ENCODE results near the gene YBX3. TPM values are rescaled to one million over a fixed set of nuclear protein-coding genes. Genes with fewer than 3 reads are reported as not detected.

Gene YBX3
- polyA plus RNA-seq, 4 donors: 61.3 to 183 (median 98.4) TPM

GRCh38 chr12:10673659-10674384 is 49.3 kb downstream of the YBX3 start, which contains the start of gene STYK1:
TSS of gene STYK1 (minus strand) at chr12:10674052. CDS start at chr12:10634618, 39,434 bp downstream.
- DNase-seq (peak; percentile 87), FAIRE-seq (no peak)
- Histone ChIP-seq H3K27ac (ENCODE audit: low read depth in 1 of 3, low read length in 2 of 3) (peak within 1 kb of the TSS; percentile 7 to 95 (median 82)), H3K9me3 (ENCODE audit: control insufficient read depth in 2 of 2, insufficient read depth in 1 of 2, low read depth in 1 of 2, low read length in 1 of 2) (no peaks in the 10 kb centered on the region), H3K4me3 (ENCODE audit: low read depth in 1 of 3, low read length in 3 of 3) (peak within 1 kb of the TSS; percentile 33 to 77 (median 43)), H3K4me1 (ENCODE audit: control insufficient read depth in 3 of 3, insufficient read depth in 2 of 3, low read depth in 1 of 3, low read length in 2 of 3) (no peaks in the 10 kb centered on the region), H3K27me3 (ENCODE audit: control insufficient read depth in 3 of 3, insufficient read depth in 3 of 3, low read length in 3 of 3) (peaks cover 0 to 26% (median under 1%) of the 10 kb centered on the region in 3 donors), H3K36me3 (ENCODE audit: control insufficient read depth in 3 of 3, insufficient read depth in 2 of 3, low read depth in 1 of 3, low read length in 3 of 3) (no peaks in the 10 kb centered on the region)
- WGBS, 3 donors: 0 to 2% (median 1%) methylated on average over 35 of the region's 35 CpGs

GRCh38 chr12:10672231-10672868 is 50.8 kb downstream of the YBX3 start:
- peak in 1 of 2 donors; percentile 81 for DNase-seq
- H3K36me3 ChIP-seq (ENCODE audit: control insufficient read depth in 3 of 3, insufficient read depth in 2 of 3, low read depth in 1 of 3, low read length in 3 of 3): no peaks in the 10 kb centered on the region
- peak overlapping the region in 1 of 3 donors; percentile 77 for H3K4me3 ChIP-seq (ENCODE audit: low read depth in 1 of 3, low read length in 3 of 3)

GRCh38 chr12:10669533-10669932 is 53.6 kb downstream of the YBX3 start:
- no peaks in the 10 kb centered on the region for H3K9me3 ChIP-seq (ENCODE audit: control insufficient read depth in 2 of 2, insufficient read depth in 1 of 2, low read depth in 1 of 2, low read length in 1 of 2)
- H3K4me3 ChIP-seq (ENCODE audit: low read depth in 1 of 3, low read length in 3 of 3): no peak overlapping the region
- H3K27me3 ChIP-seq (ENCODE audit: control insufficient read depth in 3 of 3, insufficient read depth in 3 of 3, low read length in 3 of 3): peaks cover 0 to 16% (median 1%) of the 10 kb centered on the region in 3 donors
- peaks cover 0 to 2% (median 0%) of the 10 kb centered on the region in 3 donors for H3K4me1 ChIP-seq (ENCODE audit: control insufficient read depth in 3 of 3, insufficient read depth in 2 of 3, low read depth in 1 of 3, low read length in 2 of 3)
- 86 to 98% (median 90%) methylated on average over 1 of the region's 1 CpG for WGBS, 3 donors
- no peaks in the 10 kb centered on the region for H3K36me3 ChIP-seq (ENCODE audit: control insufficient read depth in 3 of 3, insufficient read depth in 2 of 3, low read depth in 1 of 3, low read length in 3 of 3)
- no peak overlapping the region for H3K27ac ChIP-seq (ENCODE audit: low read depth in 1 of 3, low read length in 2 of 3)
- DNase-seq (no peak), FAIRE-seq (no peak)

More at GRCh38 chr12:10672231-10672868, 50.8 kb downstream of the YBX3 start:
- Histone ChIP-seq H3K27ac (ENCODE audit: low read depth in 1 of 3, low read length in 2 of 3) (peak overlapping the region in 1 of 3 donors; percentile 51), H3K4me1 (ENCODE audit: control insufficient read depth in 3 of 3, insufficient read depth in 2 of 3, low read depth in 1 of 3, low read length in 2 of 3) (peaks cover 0 to 2% (median 0%) of the 10 kb centered on the region in 3 donors), H3K9me3 (ENCODE audit: control insufficient read depth in 2 of 2, insufficient read depth in 1 of 2, low read depth in 1 of 2, low read length in 1 of 2) (no peaks in the 10 kb centered on the region), H3K27me3 (ENCODE audit: control insufficient read depth in 3 of 3, insufficient read depth in 3 of 3, low read length in 3 of 3) (peaks cover 0 to 20% (median 1%) of the 10 kb centered on the region in 3 donors)
- FAIRE-seq: no peak
- WGBS, 3 donors: 32 to 68% (median 35%) methylated on average over 15 of the region's 15 CpGs

DNA sequence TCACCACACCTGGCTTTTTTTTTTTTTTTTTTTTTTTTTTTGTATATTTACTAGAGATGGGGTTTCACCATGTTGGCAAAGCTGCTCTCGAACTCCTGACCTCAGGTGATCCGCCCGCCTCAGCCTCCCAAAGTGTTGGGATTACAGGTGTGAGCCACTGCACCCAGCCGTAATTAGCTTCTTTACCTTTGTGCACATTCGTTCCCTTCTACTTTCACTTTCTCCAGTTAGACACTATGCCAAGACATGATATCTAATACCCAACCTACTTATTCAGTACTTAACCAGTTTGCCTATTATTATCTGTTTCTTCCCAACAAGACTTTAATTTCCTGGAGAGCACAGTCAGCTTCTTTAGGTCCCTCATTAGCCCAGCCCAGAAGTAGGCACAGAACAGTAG is 54.6 kb downstream of the YBX3 start:
- peak overlapping the region in 1 of 3 donors; percentile 27 for H3K27ac ChIP-seq (ENCODE audit: low read depth in 1 of 3, low read length in 2 of 3)

GRCh38 chr12:10667581-10667980 is 55.5 kb downstream of the YBX3 start:
- Histone ChIP-seq H3K4me3 (ENCODE audit: low read depth in 1 of 3, low read length in 3 of 3) (no peak overlapping the region), H3K4me1 (ENCODE audit: control insufficient read depth in 3 of 3, insufficient read depth in 2 of 3, low read depth in 1 of 3, low read length in 2 of 3) (peaks cover 0 to 2% (median 0%) of the 10 kb centered on the region in 3 donors), H3K36me3 (ENCODE audit: control insufficient read depth in 3 of 3, insufficient read depth in 2 of 3, low read depth in 1 of 3, low read length in 3 of 3) (no peaks in the 10 kb centered on the region), H3K27me3 (ENCODE audit: control insufficient read depth in 3 of 3, insufficient read depth in 3 of 3, low read length in 3 of 3) (peaks cover 0 to 6% (median 1%) of the 10 kb centered on the region in 3 donors), H3K27ac (ENCODE audit: low read depth in 1 of 3, low read length in 2 of 3) (no peak overlapping the region), H3K9me3 (ENCODE audit: control insufficient read depth in 2 of 2, insufficient read depth in 1 of 2, low read depth in 1 of 2, low read length in 1 of 2) (no peaks in the 10 kb centered on the region)
- 67 to 80% (median 70%) methylated on average over 1 of the region's 1 CpG for WGBS, 3 donors
- no peak for DNase-seq
- FAIRE-seq: no peak

More for the DNA sequence above, 54.6 kb downstream of the YBX3 start:
- Histone ChIP-seq H3K36me3 (ENCODE audit: control insufficient read depth in 3 of 3, insufficient read depth in 2 of 3, low read depth in 1 of 3, low read length in 3 of 3) (no peaks in the 10 kb centered on the region), H3K27me3 (ENCODE audit: control insufficient read depth in 3 of 3, insufficient read depth in 3 of 3, low read length in 3 of 3) (peaks cover 0 to 8% (median 1%) of the 10 kb centered on the region in 3 donors), H3K9me3 (ENCODE audit: control insufficient read depth in 2 of 2, insufficient read depth in 1 of 2, low read depth in 1 of 2, low read length in 1 of 2) (no peaks in the 10 kb centered on the region), H3K4me3 (ENCODE audit: low read depth in 1 of 3, low read length in 3 of 3) (no peak overlapping the region), H3K4me1 (ENCODE audit: control insufficient read depth in 3 of 3, insufficient read depth in 2 of 3, low read depth in 1 of 3, low read length in 2 of 3) (peaks cover 0 to 2% (median 0%) of the 10 kb centered on the region in 3 donors)
- FAIRE-seq: no peak
- 6 to 44% (median 26%) methylated on average over 5 of the region's 5 CpGs for WGBS, 3 donors
- peak in 1 of 2 donors; percentile 70 for DNase-seq

- WGBS, 3 donors: 16 to 54% (median 39%) methylated on average over 2 of the region's 2 CpGs
- peak in 1 of 2 donors; percentile 42 for DNase-seq
- H3K36me3 ChIP-seq (ENCODE audit: control insufficient read depth in 3 of 3, insufficient read depth in 2 of 3, low read depth in 1 of 3, low read length in 3 of 3): no peaks in the 10 kb centered on the region
- peaks cover 0 to 1% (median 0%) of the 10 kb centered on the region in 3 donors for H3K27me3 ChIP-seq (ENCODE audit: control insufficient read depth in 3 of 3, insufficient read depth in 3 of 3, low read length in 3 of 3)
- no peaks in the 10 kb centered on the region for H3K9me3 ChIP-seq (ENCODE audit: control insufficient read depth in 2 of 2, insufficient read depth in 1 of 2, low read depth in 1 of 2, low read length in 1 of 2)
- H3K27ac ChIP-seq (ENCODE audit: low read depth in 1 of 3, low read length in 2 of 3): no peak overlapping the region
- H3K4me3 ChIP-seq (ENCODE audit: low read depth in 1 of 3, low read length in 3 of 3): no peak overlapping the region
- peaks cover 0 to 2% (median 0%) of the 10 kb centered on the region in 3 donors for H3K4me1 ChIP-seq (ENCODE audit: control insufficient read depth in 3 of 3, insufficient read depth in 2 of 3, low read depth in 1 of 3, low read length in 2 of 3)
- no peak for FAIRE-seq
These were observed 58.6 kb downstream of the YBX3 start for GRCh38 chr12:10664499-10664898.

GRCh38 chr12:10663869-10664268 is 59.3 kb downstream of the YBX3 start:
- H3K9me3 ChIP-seq (ENCODE audit: control insufficient read depth in 2 of 2, insufficient read depth in 1 of 2, low read depth in 1 of 2, low read length in 1 of 2): no peaks in the 10 kb centered on the region
- H3K4me3 ChIP-seq (ENCODE audit: low read depth in 1 of 3, low read length in 3 of 3): no peak overlapping the region
- WGBS, 3 donors: 88 to 97% (median 93%) methylated on average over 3 of the region's 3 CpGs
- no peak for DNase-seq
- H3K4me1 ChIP-seq (ENCODE audit: control insufficient read depth in 3 of 3, insufficient read depth in 2 of 3, low read depth in 1 of 3, low read length in 2 of 3): peaks cover 0 to 2% (median 0%) of the 10 kb centered on the region in 3 donors
- FAIRE-seq: no peak
- H3K27ac ChIP-seq (ENCODE audit: low read depth in 1 of 3, low read length in 2 of 3): no peak overlapping the region
- H3K27me3 ChIP-seq (ENCODE audit: control insufficient read depth in 3 of 3, insufficient read depth in 3 of 3, low read length in 3 of 3): peaks cover 0 to 1% (median 0%) of the 10 kb centered on the region in 3 donors
- H3K36me3 ChIP-seq (ENCODE audit: control insufficient read depth in 3 of 3, insufficient read depth in 2 of 3, low read depth in 1 of 3, low read length in 3 of 3): no peaks in the 10 kb centered on the region

DNA sequence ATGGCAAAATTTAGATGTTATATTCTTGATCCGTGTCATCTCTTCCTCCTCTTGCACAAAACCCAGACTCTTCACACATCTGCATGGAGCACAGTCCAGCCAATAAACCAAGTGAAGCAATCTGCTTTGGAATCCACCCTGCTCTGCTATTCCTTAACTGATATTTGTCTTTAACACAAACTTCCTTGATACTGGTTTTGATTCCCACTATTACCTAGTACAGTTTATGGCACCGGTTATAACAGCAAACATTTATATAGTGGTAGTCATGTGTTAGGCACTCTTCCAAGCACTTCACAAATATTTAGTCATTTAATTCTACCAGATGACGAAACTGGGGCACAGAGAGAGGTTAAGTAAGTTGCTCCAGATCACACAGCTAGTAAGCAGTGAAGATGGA is 61.8 kb downstream of the YBX3 start:
- no peak for FAIRE-seq
- 11 to 39% (median 32%) methylated on average over 3 of the region's 3 CpGs for WGBS, 3 donors
- Histone ChIP-seq H3K4me1 (ENCODE audit: control insufficient read depth in 3 of 3, insufficient read depth in 2 of 3, low read depth in 1 of 3, low read length in 2 of 3) (no peaks in the 10 kb centered on the region), H3K4me3 (ENCODE audit: low read depth in 1 of 3, low read length in 3 of 3) (no peak overlapping the region), H3K9me3 (ENCODE audit: control insufficient read depth in 2 of 2, insufficient read depth in 1 of 2, low read depth in 1 of 2, low read length in 1 of 2) (peaks cover 0 to 3% of the 10 kb centered on the region in 2 donors), H3K36me3 (ENCODE audit: control insufficient read depth in 3 of 3, insufficient read depth in 2 of 3, low read depth in 1 of 3, low read length in 3 of 3) (no peaks in the 10 kb centered on the region), H3K27me3 (ENCODE audit: control insufficient read depth in 3 of 3, insufficient read depth in 3 of 3, low read length in 3 of 3) (no peaks in the 10 kb centered on the region), H3K27ac (ENCODE audit: low read depth in 1 of 3, low read length in 2 of 3) (no peak overlapping the region)
- DNase-seq: peak; percentile 33 to 86
